Mesendoderm (in vitro differentiated cells): ENCODE data around the gene TNF.
A peak's percentile ranks its signal among the peaks of the same experiment; 100 is the strongest.
"Not testable (repeated sequence)": the region's sequence is repeated elsewhere in the genome, so short reads cannot be mapped to it uniquely, and the experiment has no call there.

Experiments used
- DNase-seq: peaks from one replicate; pipeline ENCODE4 v3.0.0; 2013
- H2AK5ac ChIP-seq: 2 replicates; pipeline ENCODE4 v1.6.1; 2013; ENCODE audit warnings: low read length, inconsistent platforms
- H2BK120ac ChIP-seq: 2 replicates; pipeline ENCODE4 v1.6.1; 2013; ENCODE audit warnings: low read depth, mild to moderate bottlenecking, low read length, moderate library complexity, mixed read lengths
- H2BK15ac ChIP-seq: replicated peaks from 2 replicates; pipeline ENCODE4 v1.6.1; 2013; ENCODE audit warnings: low read depth, mild to moderate bottlenecking, moderate library complexity
- H2BK5ac ChIP-seq: 2 replicates; pipeline ENCODE4 v1.6.1; 2013; ENCODE audit warnings: low read length, inconsistent platforms
- H3K18ac ChIP-seq: 2 replicates; pipeline ENCODE4 v1.6.1; 2013; ENCODE audit warnings: mild to moderate bottlenecking, low read length, mixed read lengths
- H3K23ac ChIP-seq: one replicate; pipeline ENCODE4 v1.6.1; 2013; ENCODE audit warnings: low read length
- H3K27ac ChIP-seq: 2 replicates; pipeline ENCODE4 v1.5.1; 2013; ENCODE audit warnings: low read depth, mild to moderate bottlenecking, inconsistent platforms, low read length, moderate library complexity
- H3K27me3 ChIP-seq: 2 replicates; pipeline ENCODE4 v1.6.1; 2013; ENCODE audit warnings: low read length, control low read depth, mild to moderate bottlenecking, inconsistent platforms; ENCODE audit not compliant: insufficient read depth, poor library complexity
- H3K36me3 ChIP-seq: 2 replicates; pipeline ENCODE4 v1.6.1; 2013; ENCODE audit warnings: low read length, inconsistent platforms; ENCODE audit not compliant: control insufficient read depth, insufficient read depth
- H3K4ac ChIP-seq: one replicate; pipeline ENCODE4 v1.6.1; 2013; ENCODE audit warnings: low read depth, mild to moderate bottlenecking, low read length, moderate library complexity
- H3K4me1 ChIP-seq: 2 replicates; pipeline ENCODE4 v1.6.1; 2013; ENCODE audit warnings: low read depth, low read length, inconsistent platforms; ENCODE audit not compliant: control insufficient read depth
- H3K4me2 ChIP-seq: 2 replicates; pipeline ENCODE4 v1.6.1; 2013; ENCODE audit warnings: low read length
- H3K4me3 ChIP-seq: 2 replicates; pipeline ENCODE4 v1.5.1; 2013; ENCODE audit warnings: mild to moderate bottlenecking, low read length
- H3K56ac ChIP-seq: one replicate; pipeline ENCODE4 v1.6.1; 2013; ENCODE audit warnings: low read length
- H3K79me1 ChIP-seq: 2 replicates; pipeline ENCODE4 v1.6.1; 2013; ENCODE audit warnings: low read length, inconsistent platforms
- H3K79me2 ChIP-seq: 2 replicates; pipeline ENCODE4 v1.6.1; 2013; ENCODE audit warnings: mild to moderate bottlenecking, low read length; ENCODE audit not compliant: control insufficient read depth, insufficient read depth
- H3K9ac ChIP-seq: 2 replicates; pipeline ENCODE4 v1.6.1; 2013; ENCODE audit warnings: low read length, inconsistent platforms
- H4K5ac ChIP-seq: one replicate; pipeline ENCODE4 v1.6.1; 2013; ENCODE audit warnings: low read length
- H4K8ac ChIP-seq: one replicate; pipeline ENCODE4 v1.6.1; 2013; ENCODE audit warnings: low read depth, mild to moderate bottlenecking, control low read depth, low read length, moderate library complexity
- WGBS: extraction: QIAGEN DNeasy Blood & Tissue Kit; methylation state at CpG from one replicate; pipeline ENCODE4 v1.1.7; 2013; ENCODE audit warnings: low lambda C conversion rate, missing lambda C conversion rate; ENCODE audit not compliant: insufficient coverage; ENCODE audit errors: extremely low coverage; 5-methylcytosine and 5-hydroxymethylcytosine counted together

TNF gene

DNA sequence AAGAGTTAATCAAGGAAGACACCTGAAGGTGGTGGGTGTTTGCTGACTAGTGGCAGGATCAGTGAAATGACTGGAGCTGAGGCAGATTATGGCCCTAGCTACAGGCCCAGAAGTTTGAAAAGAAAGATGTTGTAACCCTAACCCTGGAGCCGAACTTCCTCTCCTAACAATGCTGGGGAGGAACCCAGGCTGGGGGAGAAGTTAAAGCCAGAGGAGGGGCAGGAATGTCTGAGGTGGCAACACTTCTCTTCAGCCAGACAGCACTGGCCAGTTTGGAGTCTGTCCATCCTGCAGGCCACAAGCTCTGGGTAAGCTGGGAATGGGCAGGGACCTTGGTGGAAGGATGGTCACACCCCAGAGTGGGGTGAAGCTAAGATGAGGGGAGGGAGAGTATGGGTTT lies 10.6 kb downstream of the TNF start, which contains the start of gene LST1:
Gene LST1, plus strand, starts transcription at position 270 of the 400 bp plus-strand sequence. CDS start 1,023 bp downstream, outside the sequence.
- peaks cover 3% of the 10 kb centered on the region for H3K4me1 ChIP-seq
- no peak within 1 kb of the TSS for H3K23ac ChIP-seq
- H3K79me2 ChIP-seq, result no peaks in the 10 kb centered on the region
- H3K27ac ChIP-seq, result no peak within 1 kb of the TSS
- H3K79me1 ChIP-seq, result no peaks in the 10 kb centered on the region
- no peak within 1 kb of the TSS for H3K4me3 ChIP-seq
- no peak within 1 kb of the TSS for H2BK120ac ChIP-seq
- no peak within 1 kb of the TSS for H3K18ac ChIP-seq
- no peaks in the 10 kb centered on the region for H3K27me3 ChIP-seq
- H3K4me2 ChIP-seq, result no peak within 1 kb of the TSS
- WGBS, result no CpG with 5 or more reads among the region's 1 CpG
- H3K4ac ChIP-seq, result no peak within 1 kb of the TSS
- no peaks in the 10 kb centered on the region for H3K36me3 ChIP-seq
- no peak within 1 kb of the TSS for H4K8ac ChIP-seq
- no peak for DNase-seq
- H3K56ac ChIP-seq, result no peak within 1 kb of the TSS
- no peak within 1 kb of the TSS for H4K5ac ChIP-seq
- no peak within 1 kb of the TSS for H3K9ac ChIP-seq
- H2BK5ac ChIP-seq, result no peak within 1 kb of the TSS
- no peak within 1 kb of the TSS for H2AK5ac ChIP-seq
- H2BK15ac ChIP-seq, result no peak within 1 kb of the TSS

DNA sequence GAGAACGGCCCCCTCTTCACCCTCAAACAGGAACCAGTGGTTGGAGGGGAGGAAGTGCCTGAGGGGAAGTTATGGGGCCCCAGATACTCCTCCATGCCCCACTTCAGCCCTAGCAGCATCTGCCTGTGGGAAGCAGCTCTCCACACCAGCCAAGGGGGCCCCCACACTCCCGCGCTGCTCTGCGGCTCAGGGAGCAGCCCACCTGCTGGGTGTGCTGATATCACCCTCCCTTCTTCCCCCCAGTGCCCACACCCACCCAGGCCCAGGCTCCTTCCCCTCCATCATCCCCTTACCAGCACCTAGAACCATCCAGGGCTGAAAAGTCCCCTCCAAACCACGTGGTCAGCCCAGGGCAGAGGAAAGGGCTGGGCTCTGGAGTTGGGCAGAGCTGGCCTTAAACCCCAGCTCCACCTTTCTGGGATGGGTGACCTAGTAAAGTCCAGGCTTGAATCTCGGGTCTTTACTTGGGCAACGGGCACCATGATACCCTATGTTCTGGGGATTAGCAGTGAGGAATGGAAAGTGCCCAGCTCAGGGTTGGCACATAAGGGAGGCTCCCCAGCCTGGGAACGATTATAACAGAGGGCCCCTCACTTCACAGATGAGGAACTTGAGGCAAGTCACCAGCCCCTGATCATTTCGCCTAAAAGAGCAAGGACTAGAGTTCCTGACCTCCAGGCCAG lies 11.4 kb downstream of the TNF start:
- WGBS, result no CpG with 5 or more reads among the region's 9 CpGs

DNA sequence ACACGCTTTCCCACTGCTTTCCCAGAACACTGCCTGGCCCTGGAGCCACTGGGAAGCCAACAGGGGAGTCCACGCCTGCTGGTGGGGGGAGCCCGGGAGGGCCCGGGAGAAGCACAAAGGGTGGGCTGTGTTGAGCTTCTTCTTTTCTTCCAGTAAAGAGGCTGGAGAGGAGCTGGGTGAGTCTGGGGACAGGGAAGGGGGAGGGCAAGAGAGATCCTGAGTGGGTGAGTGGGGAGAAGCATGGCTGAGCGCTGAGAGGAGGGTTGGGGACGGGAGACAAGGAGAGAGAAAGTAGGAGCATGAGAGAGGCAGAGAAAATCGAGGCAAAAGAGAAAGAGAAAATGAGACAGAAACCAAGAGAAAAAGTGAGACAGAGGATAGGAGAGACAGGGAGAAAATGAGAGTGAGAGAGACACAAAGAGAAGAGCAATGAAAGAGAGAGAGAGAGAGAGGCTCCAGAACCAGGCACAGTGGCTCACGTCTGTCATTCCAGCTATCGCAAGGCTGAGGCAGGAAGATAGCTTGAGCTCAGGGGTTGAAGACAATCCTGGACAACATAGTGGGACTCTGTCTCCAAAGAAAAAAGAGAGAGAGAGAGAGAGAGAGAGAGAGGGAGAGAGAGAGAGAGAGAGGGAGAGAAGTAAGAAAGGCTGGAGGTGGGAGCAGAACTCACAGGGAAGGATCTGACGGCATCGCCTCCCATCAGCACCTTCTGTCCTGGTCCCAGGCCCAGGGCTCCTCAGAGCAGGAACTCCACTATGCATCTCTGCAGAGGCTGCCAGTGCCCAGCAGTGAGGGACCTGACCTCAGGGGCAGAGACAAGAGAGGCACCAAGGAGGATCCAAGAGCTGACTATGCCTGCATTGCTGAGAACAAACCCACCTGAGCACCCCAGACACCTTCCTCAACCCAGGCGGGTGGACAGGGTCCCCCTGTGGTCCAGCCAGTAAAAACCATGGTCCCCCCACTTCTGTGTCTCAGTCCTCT lies 12.7 kb downstream of the TNF start:
- no peak overlapping the region for H2BK5ac ChIP-seq
- H3K27me3 ChIP-seq, result no peaks in the 10 kb centered on the region
- H4K5ac ChIP-seq, result no peak overlapping the region
- no peaks in the 10 kb centered on the region for H3K4me1 ChIP-seq
- no peak overlapping the region for H2AK5ac ChIP-seq
- no peaks in the 10 kb centered on the region for H3K79me1 ChIP-seq
- H3K27ac ChIP-seq, result no peak overlapping the region
- no peaks in the 10 kb centered on the region for H3K36me3 ChIP-seq
- no CpG with 5 or more reads among the region's 12 CpGs for WGBS
- no peaks in the 10 kb centered on the region for H3K79me2 ChIP-seq
- no peak overlapping the region for H3K4me2 ChIP-seq
- no peak overlapping the region for H3K4ac ChIP-seq
- H2BK15ac ChIP-seq, result no peak overlapping the region
- no peak overlapping the region for H3K9ac ChIP-seq
- DNase-seq, result no peak
- no peak overlapping the region for H4K8ac ChIP-seq
- peak overlapping the region; percentile 80 for H3K23ac ChIP-seq
- H2BK120ac ChIP-seq, result no peak overlapping the region
- no peak overlapping the region for H3K18ac ChIP-seq
- no peak overlapping the region for H3K4me3 ChIP-seq
- H3K56ac ChIP-seq, result no peak overlapping the region

More for the DNA sequence above, 11.4 kb downstream of the TNF start:
- no peak overlapping the region for H3K4me2 ChIP-seq
- H2BK120ac ChIP-seq, result no peak overlapping the region
- no peak overlapping the region for H2AK5ac ChIP-seq
- peaks cover 2% of the 10 kb centered on the region for H3K4me1 ChIP-seq
- H4K5ac ChIP-seq, result no peak overlapping the region
- H3K9ac ChIP-seq, result no peak overlapping the region
- H3K23ac ChIP-seq, result no peak overlapping the region
- no peak overlapping the region for H3K4ac ChIP-seq
- no peaks in the 10 kb centered on the region for H3K79me2 ChIP-seq
- no peaks in the 10 kb centered on the region for H3K36me3 ChIP-seq
- H3K4me3 ChIP-seq, result no peak overlapping the region
- H3K27me3 ChIP-seq, result no peaks in the 10 kb centered on the region
- no peak overlapping the region for H3K18ac ChIP-seq
- no peak overlapping the region for H2BK5ac ChIP-seq
- no peak overlapping the region for H3K27ac ChIP-seq
- H4K8ac ChIP-seq, result no peak overlapping the region
- no peaks in the 10 kb centered on the region for H3K79me1 ChIP-seq
- no peak overlapping the region for H3K56ac ChIP-seq
- no peak overlapping the region for H2BK15ac ChIP-seq
- DNase-seq, result no peak

DNA sequence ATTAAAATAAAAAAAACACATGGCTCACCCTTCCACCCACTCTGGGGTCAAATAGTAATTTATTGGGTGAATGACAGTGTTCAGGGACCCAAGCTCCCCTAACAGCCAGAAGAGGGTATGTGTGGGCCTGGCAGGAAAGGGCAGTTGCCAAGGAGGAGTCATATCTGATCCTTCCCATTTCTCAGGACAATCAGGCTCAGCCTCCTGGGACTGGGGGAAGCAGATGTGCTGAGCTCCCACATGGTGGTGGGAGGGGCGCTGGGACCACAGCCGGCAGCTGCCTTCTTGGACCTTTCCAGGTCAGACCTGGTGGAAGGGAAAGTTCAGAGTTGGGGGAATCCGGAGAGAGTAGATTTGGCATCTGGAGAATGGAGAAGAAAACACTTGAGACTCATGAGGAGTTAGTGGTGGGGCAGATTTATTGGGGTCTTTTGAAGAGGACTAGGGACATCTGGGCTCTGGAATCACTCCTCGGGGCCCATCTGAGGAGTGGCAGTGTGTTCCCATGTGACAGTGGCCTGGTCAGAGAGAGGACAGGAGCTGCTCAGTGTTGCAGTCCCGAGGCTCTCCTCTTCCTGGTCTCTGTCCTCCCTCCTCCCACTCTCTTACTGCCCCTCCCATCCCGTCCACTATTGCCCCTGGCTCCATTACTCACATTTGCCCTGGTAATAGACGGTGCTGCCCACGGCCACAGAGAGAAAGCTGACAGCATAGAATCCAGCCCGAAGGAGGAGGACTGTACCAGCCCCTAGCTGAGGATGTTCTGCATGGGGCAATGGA lies 13.7 kb downstream of the TNF start:
- Histone ChIP-seq H3K9ac (no peak overlapping the region), H2BK15ac (no peak overlapping the region)
- no CpG with 5 or more reads among the region's 9 CpGs for WGBS

DNA sequence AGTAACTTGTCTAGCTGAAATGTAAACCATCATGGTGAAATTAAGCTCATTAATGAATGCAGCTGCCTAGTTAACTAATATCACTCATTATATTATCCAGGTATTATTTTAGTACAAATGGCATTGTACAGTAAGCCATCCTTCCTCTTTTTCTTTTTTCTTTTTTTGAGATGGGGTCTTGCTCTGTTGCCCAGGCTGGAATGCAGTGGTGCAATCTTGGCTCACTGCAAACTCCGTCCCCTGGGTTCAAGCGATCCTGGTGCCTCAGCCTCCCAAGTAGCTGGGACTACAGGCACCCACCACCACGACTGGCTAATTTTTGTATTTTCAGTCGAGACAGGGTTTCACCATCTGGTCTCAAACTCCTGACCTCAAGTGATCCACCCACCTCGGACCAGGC lies 15.3 kb downstream of the TNF start:
- not testable (repeated sequence) for H3K79me1 ChIP-seq, H3K18ac ChIP-seq, H2BK15ac ChIP-seq, DNase-seq, H4K5ac ChIP-seq, H3K4me3 ChIP-seq, H3K27me3 ChIP-seq, H2AK5ac ChIP-seq, H3K27ac ChIP-seq, H3K4ac ChIP-seq, H3K9ac ChIP-seq, H2BK5ac ChIP-seq, H4K8ac ChIP-seq, H3K23ac ChIP-seq, H3K4me2 ChIP-seq, H2BK120ac ChIP-seq, H3K56ac ChIP-seq, H3K79me2 ChIP-seq, H3K4me1 ChIP-seq, H3K36me3 ChIP-seq
- WGBS, result no CpG with 5 or more reads among the region's 5 CpGs

More for the DNA sequence above, 13.7 kb downstream of the TNF start:
- no peak overlapping the region for H4K5ac ChIP-seq
- H3K36me3 ChIP-seq, result no peaks in the 10 kb centered on the region
- no peaks in the 10 kb centered on the region for H3K27me3 ChIP-seq
- no peak overlapping the region for H3K27ac ChIP-seq
- no peak for DNase-seq
- H3K79me2 ChIP-seq, result no peaks in the 10 kb centered on the region
- H2AK5ac ChIP-seq, result no peak overlapping the region
- H3K4me1 ChIP-seq, result no peaks in the 10 kb centered on the region
- no peak overlapping the region for H3K4me3 ChIP-seq
- no peak overlapping the region for H2BK120ac ChIP-seq
- no peak overlapping the region for H3K56ac ChIP-seq
- no peak overlapping the region for H3K23ac ChIP-seq
- H3K4ac ChIP-seq, result no peak overlapping the region
- H2BK5ac ChIP-seq, result no peak overlapping the region
- no peaks in the 10 kb centered on the region for H3K79me1 ChIP-seq
- H4K8ac ChIP-seq, result no peak overlapping the region
- H3K4me2 ChIP-seq, result no peak overlapping the region
- H3K18ac ChIP-seq, result no peak overlapping the region
